Tibial artery (tissue), 4 donors: Measurements from ENCODE around the gene KCNMA1.

Source experiments
- DNase-seq, 2 donors: peaks; one replicate each; pipeline ENCODE4 v3.0.0-alpha.2; 2019
- H3K27ac ChIP-seq, 2 donors: fragments of 200-600 bp; sonication (generic) in 1 of 2; 1 replicate in 1 of 2; 2 replicates in 1 of 2; pipeline ENCODE4 v1.5.1; 2018 to 2019; ENCODE audit warnings: mild to moderate bottlenecking in 1 of 2
- H3K27me3 ChIP-seq, 2 donors: fragments of 200-600 bp; sonication (generic) in 1 of 2; one replicate each; pipeline versions ENCODE4 v1.5.1 to v1.6.0; 2016 to 2019
- H3K36me3 ChIP-seq, 3 donors: fragments of 200-600 bp; sonication (generic) in 2 of 3; one replicate each; pipeline ENCODE4 v1.5.1; 2016 to 2019; ENCODE audit warnings: mild to moderate bottlenecking in 2 of 3
- H3K4me1 ChIP-seq, 4 donors: fragments of 200-600 bp; sonication (generic) in 2 of 4; 1 replicate in 3 of 4; 2 replicates in 1 of 4; pipeline ENCODE4 v1.5.1; 2016 to 2019
- H3K4me3 ChIP-seq, 2 donors: fragments of 200-600 bp; sonication (generic) in 1 of 2; 1 replicate in 1 of 2; 2 replicates in 1 of 2; pipeline ENCODE4 v1.5.1; 2018 to 2019; ENCODE audit warnings: mild to moderate bottlenecking in 2 of 2
- H3K9me3 ChIP-seq, 3 donors: fragments of 200-600 bp; sonication (generic) in 1 of 3; one replicate each; pipeline ENCODE4 v1.5.1; 2016 to 2019
- intact Hi-C: fragments of 100-400 bp; cut with DNase I; formaldehyde crosslinking; loops from one replicate; pipeline ENCODE4 v1.15.0; 2023; ENCODE audit warnings: low total_unique reads
- TF ChIP-seq, protein P1 (sequence below), 2 experiments: fragments of 200-600 bp in 1 of 2; fragments of 450-650 bp in 1 of 2; IDR thresholded peaks; one replicate each; pipeline ENCODE4 v1.5.1; 2017 to 2019; ENCODE audit warnings: antibody characterized with exemption in 2 of 2, mild to moderate bottlenecking in 1 of 2, moderate library complexity in 1 of 2

Gene KCNMA1

DNA sequence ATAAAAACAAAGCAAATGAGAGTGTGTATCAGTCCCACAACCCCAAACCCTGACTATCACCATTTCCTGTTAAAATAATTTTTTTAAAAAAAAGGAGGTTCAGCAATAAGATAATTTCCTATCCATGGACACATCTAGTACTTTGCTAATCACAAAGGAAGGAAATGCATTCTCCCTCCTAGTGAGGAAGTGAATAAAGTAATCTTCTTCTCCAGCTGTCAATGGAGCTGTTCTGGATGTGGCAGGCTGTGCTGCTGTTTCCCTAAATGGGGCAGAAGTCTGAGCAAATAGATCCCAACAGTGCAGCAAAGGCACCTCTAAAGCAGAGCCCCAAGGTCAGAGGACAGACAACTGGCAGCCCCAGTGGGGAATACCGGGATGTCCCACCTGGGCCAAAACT, 540.0 kb downstream of the KCNMA1 start:
- TF ChIP-seq, protein P1, sequence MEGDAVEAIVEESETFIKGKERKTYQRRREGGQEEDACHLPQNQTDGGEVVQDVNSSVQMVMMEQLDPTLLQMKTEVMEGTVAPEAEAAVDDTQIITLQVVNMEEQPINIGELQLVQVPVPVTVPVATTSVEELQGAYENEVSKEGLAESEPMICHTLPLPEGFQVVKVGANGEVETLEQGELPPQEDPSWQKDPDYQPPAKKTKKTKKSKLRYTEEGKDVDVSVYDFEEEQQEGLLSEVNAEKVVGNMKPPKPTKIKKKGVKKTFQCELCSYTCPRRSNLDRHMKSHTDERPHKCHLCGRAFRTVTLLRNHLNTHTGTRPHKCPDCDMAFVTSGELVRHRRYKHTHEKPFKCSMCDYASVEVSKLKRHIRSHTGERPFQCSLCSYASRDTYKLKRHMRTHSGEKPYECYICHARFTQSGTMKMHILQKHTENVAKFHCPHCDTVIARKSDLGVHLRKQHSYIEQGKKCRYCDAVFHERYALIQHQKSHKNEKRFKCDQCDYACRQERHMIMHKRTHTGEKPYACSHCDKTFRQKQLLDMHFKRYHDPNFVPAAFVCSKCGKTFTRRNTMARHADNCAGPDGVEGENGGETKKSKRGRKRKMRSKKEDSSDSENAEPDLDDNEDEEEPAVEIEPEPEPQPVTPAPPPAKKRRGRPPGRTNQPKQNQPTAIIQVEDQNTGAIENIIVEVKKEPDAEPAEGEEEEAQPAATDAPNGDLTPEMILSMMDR (IDR thresholded peaks at IDR 0.05), result no peak
- Histone ChIP-seq H3K4me3 (no peak overlapping the region), H3K4me1 (no peaks in the 10 kb centered on the region), H3K27me3 (no peaks in the 10 kb centered on the region), H3K36me3 (peaks cover 0 to 8% (median 0%) of the 10 kb centered on the region in 3 donors), H3K9me3 (no peaks in the 10 kb centered on the region), H3K27ac (no peak overlapping the region)
- DNase-seq, result no peak
- intact Hi-C loops, result no loop called here

DNA sequence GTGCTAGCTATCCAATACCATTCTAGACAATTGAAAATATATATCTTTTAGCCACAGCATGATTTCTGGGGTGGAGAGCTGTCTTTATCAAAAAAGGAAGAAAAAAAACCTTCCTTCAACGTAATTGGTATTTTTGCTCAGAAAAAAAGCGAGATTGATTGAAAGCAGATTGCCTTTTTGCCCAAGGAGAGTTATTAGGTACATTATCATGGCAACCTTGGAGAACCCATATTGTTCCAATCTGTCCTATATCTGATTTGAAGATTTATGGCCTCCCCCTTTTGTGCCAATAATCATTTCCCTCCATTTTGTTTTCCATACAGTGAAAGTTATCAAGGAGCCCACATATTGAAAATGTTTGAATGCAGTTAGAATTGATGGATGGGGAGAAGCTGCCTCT, 544.5 kb downstream of the KCNMA1 start:
- no peak overlapping the region for H3K4me3 ChIP-seq
- TF ChIP-seq, protein P1 (IDR thresholded peaks at IDR 0.05), result no peak
- no peak overlapping the region for H3K27ac ChIP-seq
- H3K27me3 ChIP-seq, result no peaks in the 10 kb centered on the region
- H3K36me3 ChIP-seq, result peaks cover 21 to 25% (median 24%) of the 10 kb centered on the region in 3 donors
- no peaks in the 10 kb centered on the region for H3K4me1 ChIP-seq
- intact Hi-C loops, result no loop called here
- H3K9me3 ChIP-seq, result no peaks in the 10 kb centered on the region
- no peak for DNase-seq

DNA sequence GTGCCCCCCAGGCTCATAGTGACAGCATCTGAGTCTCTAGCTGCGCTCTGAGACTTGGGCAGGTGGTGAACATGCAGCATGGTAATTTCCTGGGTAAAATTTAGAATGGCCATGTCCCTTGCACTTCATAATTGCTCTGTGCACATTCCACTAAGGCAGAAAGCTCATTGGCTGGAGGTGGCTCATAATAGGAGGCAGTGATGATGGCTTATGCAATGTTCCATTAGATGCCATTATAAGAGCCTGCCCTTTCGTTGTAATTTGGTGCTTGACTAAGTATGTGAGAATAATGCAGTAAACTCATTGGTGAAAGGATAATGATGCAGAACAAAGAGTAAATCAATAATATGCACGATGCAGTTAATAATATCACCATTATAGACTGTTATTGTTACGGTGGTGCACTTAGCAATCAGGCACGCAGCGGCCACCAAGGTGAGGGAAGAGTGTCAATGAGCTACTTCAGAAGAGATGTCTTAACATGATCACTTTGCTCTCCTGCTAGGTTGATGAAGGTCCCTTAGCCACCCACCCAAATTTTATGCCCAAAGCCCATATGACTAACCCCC, 545.9 kb downstream of the KCNMA1 start:
- H3K36me3 ChIP-seq, result peaks cover 27 to 34% (median 28%) of the 10 kb centered on the region in 3 donors

DNA sequence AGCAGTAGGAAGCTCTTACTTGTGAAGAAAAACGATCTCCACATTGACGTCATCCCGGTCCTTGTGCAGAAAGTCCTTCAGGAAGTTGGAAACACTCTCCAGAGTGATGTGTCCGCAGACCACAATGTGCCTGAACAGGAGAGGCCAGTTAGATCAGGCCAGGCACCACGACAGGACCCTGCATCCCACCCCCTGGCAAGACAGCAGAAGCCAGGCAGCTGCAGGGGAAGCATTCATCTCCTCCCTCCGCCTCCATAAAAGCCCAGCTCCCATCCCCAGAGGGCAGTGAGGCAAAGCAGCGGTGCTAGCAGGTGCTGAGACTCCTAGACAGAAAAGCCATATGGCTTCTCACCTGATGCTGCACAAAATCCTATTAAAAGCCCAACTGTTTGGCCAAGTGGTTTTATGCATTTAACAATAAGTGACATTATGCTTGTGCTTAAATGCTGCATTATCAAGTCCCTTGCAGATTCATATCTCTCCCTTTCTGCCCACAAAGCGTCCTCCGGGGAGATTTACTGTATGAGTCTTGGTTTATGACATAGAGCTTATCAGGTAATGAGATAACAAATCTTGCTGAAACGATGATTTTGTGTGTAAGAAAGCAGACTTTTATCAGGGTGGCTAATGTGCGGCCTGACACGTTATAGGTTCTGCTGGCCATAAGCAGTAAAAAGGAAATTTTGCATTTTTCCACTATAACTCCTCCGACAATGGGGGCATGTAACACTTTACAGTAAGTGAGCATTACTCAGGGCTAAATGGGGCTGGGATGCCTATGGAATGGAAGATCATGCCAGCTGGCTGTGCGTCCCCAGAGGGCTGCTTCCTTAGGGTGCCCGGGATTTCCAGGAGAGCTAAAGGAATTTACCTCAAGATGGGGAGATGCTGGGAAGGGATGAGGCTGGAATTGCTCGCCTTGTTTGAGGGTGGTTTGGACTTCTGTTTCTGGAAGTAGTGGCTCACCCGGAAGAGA, 546.9 kb downstream of the KCNMA1 start:
- no peaks in the 10 kb centered on the region for H3K27me3 ChIP-seq
- no peaks in the 10 kb centered on the region for H3K9me3 ChIP-seq
- H3K27ac ChIP-seq, result no peak overlapping the region
- intact Hi-C loops, result no loop called here
- H3K4me3 ChIP-seq, result no peak overlapping the region
- TF ChIP-seq, protein P1 (IDR thresholded peaks at IDR 0.05), result no peak
- peaks cover 27 to 41% (median 36%) of the 10 kb centered on the region in 3 donors for H3K36me3 ChIP-seq
- no peak for DNase-seq
- H3K4me1 ChIP-seq, result no peaks in the 10 kb centered on the region

More for the DNA sequence above, 545.9 kb downstream of the KCNMA1 start:
- intact Hi-C loops, result no loop called here
- no peak for DNase-seq
- no peaks in the 10 kb centered on the region for H3K27me3 ChIP-seq
- H3K27ac ChIP-seq, result no peak overlapping the region
- no peaks in the 10 kb centered on the region for H3K4me1 ChIP-seq
- TF ChIP-seq, protein P1 (IDR thresholded peaks at IDR 0.05), result no peak
- H3K4me3 ChIP-seq, result no peak overlapping the region
- no peaks in the 10 kb centered on the region for H3K9me3 ChIP-seq

DNA sequence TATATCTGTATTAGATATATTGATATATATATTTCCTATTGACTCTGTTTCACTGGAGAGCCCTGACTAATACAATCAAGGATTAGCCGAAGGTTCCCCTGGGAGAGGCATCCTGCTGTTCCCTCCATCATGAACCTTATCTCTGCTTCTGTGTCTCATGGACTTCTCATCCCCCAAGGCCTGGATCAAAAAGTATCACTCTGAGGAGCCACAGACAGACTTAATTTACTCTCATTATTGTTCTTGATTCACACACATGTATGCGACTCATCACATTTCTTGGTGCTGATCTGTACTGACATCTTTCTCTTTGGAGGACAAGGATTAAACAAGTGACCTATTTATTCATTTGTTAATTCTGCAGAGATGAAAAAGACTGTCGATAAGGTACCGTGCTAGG, 550.2 kb downstream of the KCNMA1 start:
- no peak for DNase-seq
- H3K27ac ChIP-seq, result no peak overlapping the region
- H3K4me1 ChIP-seq, result no peaks in the 10 kb centered on the region
- H3K36me3 ChIP-seq, result peaks cover 27 to 55% (median 41%) of the 10 kb centered on the region in 3 donors
- intact Hi-C loops, result no loop called here
- no peaks in the 10 kb centered on the region for H3K9me3 ChIP-seq
- no peak overlapping the region for H3K4me3 ChIP-seq
- H3K27me3 ChIP-seq, result no peaks in the 10 kb centered on the region
- TF ChIP-seq, protein P1 (IDR thresholded peaks at IDR 0.05), result no peak
